Hepatocyte (in vitro differentiated cells): ENCODE data around the gene KRT71. TPM values are rescaled to one million over a fixed set of nuclear protein-coding genes. Genes with fewer than 3 reads are reported as not detected.
A peak's percentile ranks its signal among the peaks of the same experiment; 100 is the strongest.

Source experiments
- DNase-seq: peaks from one replicate; pipeline ENCODE4 v3.0.0-alpha.2; 2016; ENCODE audit warnings: low spot score
- H2AFZ ChIP-seq: fragments of 200-600 bp; sonication (generic); 2 replicates; pipeline ENCODE4 v1.6.0; 2016; ENCODE audit warnings: antibody characterized with exemption, mild to moderate bottlenecking
- H3K27ac ChIP-seq: fragments of 200-600 bp; sonication (generic); 2 replicates; pipeline ENCODE4 v1.5.1; 2016; ENCODE audit warnings: mild to moderate bottlenecking
- H3K27me3 ChIP-seq: fragments of 200-600 bp; sonication (generic); 2 replicates; pipeline ENCODE4 v1.6.1; 2016
- H3K36me3 ChIP-seq: fragments of 200-600 bp; sonication (generic); replicated peaks from 2 replicates; pipeline ENCODE4 v1.5.1; 2016; ENCODE audit warnings: low read depth; ENCODE audit not compliant: insufficient read depth
- H3K4me1 ChIP-seq: fragments of 200-600 bp; sonication (generic); 2 replicates; pipeline ENCODE4 v1.5.1; 2016; ENCODE audit warnings: mild to moderate bottlenecking, moderate library complexity; ENCODE audit not compliant: insufficient read depth
- H3K4me2 ChIP-seq: fragments of 200-600 bp; sonication (generic); 2 replicates; pipeline ENCODE4 v1.6.0; 2016
- H3K4me3 ChIP-seq: fragments of 200-600 bp; sonication (generic); 2 replicates; pipeline ENCODE4 v1.5.1; 2016; ENCODE audit warnings: mild to moderate bottlenecking
- H3K79me2 ChIP-seq: fragments of 200-600 bp; sonication (generic); 2 replicates; pipeline ENCODE4 v1.6.0; 2017; ENCODE audit warnings: mild to moderate bottlenecking
- H3K9me2 ChIP-seq: fragments of 200-600 bp; sonication (generic); replicated peaks from 2 replicates; pipeline ENCODE4 v1.6.0; 2017; ENCODE audit warnings: mild to moderate bottlenecking; ENCODE audit not compliant: insufficient read depth
- H3K9me3 ChIP-seq: fragments of 200-600 bp; sonication (generic); 2 replicates; pipeline ENCODE4 v1.5.1; 2016; ENCODE audit warnings: low read depth, mild to moderate bottlenecking
- H4K20me1 ChIP-seq: fragments of 200-600 bp; sonication (generic); 2 replicates; pipeline ENCODE4 v1.6.0; 2016; ENCODE audit warnings: mild to moderate bottlenecking; ENCODE audit not compliant: insufficient read depth, poor library complexity, severe bottlenecking
- EZH2 ChIP-seq: fragments of 200-600 bp; sonication (generic); IDR thresholded peaks from 2 replicates; pipeline ENCODE4 v1.6.1; 2016; ENCODE audit warnings: antibody characterized with exemption, mild to moderate bottlenecking, borderline replicate concordance
- EZH2phosphoT487 ChIP-seq: fragments of 200-600 bp; sonication (generic); IDR thresholded peaks from one replicate; pipeline ENCODE4 v1.6.1; 2018; ENCODE audit warnings: antibody characterized with exemption, mild to moderate bottlenecking, low read depth, moderate library complexity; ENCODE audit not compliant: unreplicated experiment, severe bottlenecking
- WGBS: methylation state at CpG from one replicate; pipeline ENCODE4 v1.1.6; 2016; ENCODE audit warnings: low lambda C conversion rate; ENCODE audit errors: missing lambda C conversion rate; 5-methylcytosine and 5-hydroxymethylcytosine counted together
- polyA plus RNA-seq: library from polyadenylated mRNA; unstranded; fragments of >200 nt; fragmentation: Nextera tagmentation; extraction: Ambion mirVana; gene quantifications from 2 replicates; pipeline ENCODE4 v1.2.1, GENCODE V29; 2016
- total RNA-seq: library from RNA; depleted of rRNA; stranded (reverse); fragments of >200 nt; gene quantifications from 2 replicates; pipeline ENCODE4 v1.2.3, GENCODE V29; 2014
- TF ChIP-seq, protein P1 (sequence below): fragments of 200-600 bp; sonication (generic); IDR thresholded peaks from 2 replicates; pipeline ENCODE4 v1.5.1; 2016; ENCODE audit warnings: antibody characterized with exemption, mild to moderate bottlenecking; ENCODE audit not compliant: poor library complexity

KRT71 gene
- total and polyA plus RNA-seq, 2 experiments from 2014 or later, result not detected

DNA sequence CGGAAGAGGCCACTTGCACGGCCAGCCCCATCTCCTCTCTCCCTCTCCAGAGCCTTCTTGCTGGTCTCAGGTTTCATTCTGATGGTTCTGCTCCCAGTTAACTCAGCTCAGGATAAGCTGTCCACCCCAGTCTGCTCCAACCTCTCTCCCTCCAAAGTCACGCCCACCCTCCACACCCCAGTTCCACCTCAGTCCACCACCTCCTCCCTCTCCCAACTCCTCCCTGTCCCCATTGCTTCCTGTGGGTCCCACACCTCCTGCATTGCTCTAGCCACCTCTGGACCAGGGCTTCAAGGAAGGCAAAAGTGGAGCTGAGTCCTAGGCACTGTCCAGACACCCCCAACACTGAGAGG, 13.1 kb downstream of the KRT71 start:
- Histone ChIP-seq H3K4me2 (no peak overlapping the region), H2AFZ (no peak overlapping the region), H4K20me1 (no peaks in the 10 kb centered on the region)

DNA sequence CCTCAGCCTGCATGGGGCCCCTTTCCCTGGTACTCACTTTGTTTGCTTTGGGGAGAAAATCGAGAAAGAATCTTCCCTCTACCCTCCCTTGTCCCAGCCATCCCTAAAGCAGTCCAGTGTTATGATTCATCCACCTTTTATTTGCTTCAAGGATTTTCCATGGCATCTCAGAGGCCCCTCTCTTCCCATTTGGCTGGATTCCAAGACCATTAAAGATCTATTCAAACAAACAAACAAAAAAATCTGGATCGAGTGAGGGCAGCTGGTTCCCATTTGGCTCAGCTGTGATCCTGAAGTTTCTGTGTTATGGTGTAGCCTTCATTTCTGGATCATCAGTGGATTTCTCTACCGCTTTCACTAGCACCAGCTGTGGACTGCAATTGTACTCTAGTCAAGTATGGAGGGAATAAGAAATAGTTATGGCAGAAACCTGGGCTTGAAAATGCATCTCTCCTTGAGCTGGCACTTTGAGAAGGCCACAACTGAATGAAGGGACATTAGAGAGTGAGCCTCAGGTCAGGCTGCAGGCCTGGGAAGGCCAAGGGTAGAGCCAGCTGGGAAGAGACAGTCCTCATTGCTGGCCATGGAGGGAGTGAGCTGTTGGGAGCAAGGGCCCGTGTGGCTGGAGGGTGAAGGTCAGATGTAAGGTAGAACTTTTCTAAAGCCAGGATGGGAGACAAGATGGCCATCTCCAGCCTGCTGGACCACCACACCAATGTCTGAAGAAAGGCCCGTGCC, 13.7 kb downstream of the KRT71 start:
- 50% methylated on average over 5 of the region's 5 CpGs for WGBS
- peak; percentile 83 for DNase-seq

More for the DNA sequence above, 13.1 kb downstream of the KRT71 start:
- H3K4me1 ChIP-seq, result peaks cover 20% of the 10 kb centered on the region
- no peak overlapping the region for H3K4me3 ChIP-seq
- H3K9me3 ChIP-seq, result no peaks in the 10 kb centered on the region
- H3K36me3 ChIP-seq, result no peaks in the 10 kb centered on the region
- 71% methylated on average over 3 of the region's 3 CpGs for WGBS
- no peaks in the 10 kb centered on the region for H3K9me2 ChIP-seq
- H3K79me2 ChIP-seq, result no peaks in the 10 kb centered on the region
- DNase-seq, result no peak
- peak overlapping the region; percentile 80 for H3K27ac ChIP-seq
- TF ChIP-seq, protein P1, sequence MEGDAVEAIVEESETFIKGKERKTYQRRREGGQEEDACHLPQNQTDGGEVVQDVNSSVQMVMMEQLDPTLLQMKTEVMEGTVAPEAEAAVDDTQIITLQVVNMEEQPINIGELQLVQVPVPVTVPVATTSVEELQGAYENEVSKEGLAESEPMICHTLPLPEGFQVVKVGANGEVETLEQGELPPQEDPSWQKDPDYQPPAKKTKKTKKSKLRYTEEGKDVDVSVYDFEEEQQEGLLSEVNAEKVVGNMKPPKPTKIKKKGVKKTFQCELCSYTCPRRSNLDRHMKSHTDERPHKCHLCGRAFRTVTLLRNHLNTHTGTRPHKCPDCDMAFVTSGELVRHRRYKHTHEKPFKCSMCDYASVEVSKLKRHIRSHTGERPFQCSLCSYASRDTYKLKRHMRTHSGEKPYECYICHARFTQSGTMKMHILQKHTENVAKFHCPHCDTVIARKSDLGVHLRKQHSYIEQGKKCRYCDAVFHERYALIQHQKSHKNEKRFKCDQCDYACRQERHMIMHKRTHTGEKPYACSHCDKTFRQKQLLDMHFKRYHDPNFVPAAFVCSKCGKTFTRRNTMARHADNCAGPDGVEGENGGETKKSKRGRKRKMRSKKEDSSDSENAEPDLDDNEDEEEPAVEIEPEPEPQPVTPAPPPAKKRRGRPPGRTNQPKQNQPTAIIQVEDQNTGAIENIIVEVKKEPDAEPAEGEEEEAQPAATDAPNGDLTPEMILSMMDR, result no peak
- TF ChIP-seq EZH2, result no peak
- no peak for TF ChIP-seq EZH2phosphoT487
- H3K27me3 ChIP-seq, result no peaks in the 10 kb centered on the region

DNA sequence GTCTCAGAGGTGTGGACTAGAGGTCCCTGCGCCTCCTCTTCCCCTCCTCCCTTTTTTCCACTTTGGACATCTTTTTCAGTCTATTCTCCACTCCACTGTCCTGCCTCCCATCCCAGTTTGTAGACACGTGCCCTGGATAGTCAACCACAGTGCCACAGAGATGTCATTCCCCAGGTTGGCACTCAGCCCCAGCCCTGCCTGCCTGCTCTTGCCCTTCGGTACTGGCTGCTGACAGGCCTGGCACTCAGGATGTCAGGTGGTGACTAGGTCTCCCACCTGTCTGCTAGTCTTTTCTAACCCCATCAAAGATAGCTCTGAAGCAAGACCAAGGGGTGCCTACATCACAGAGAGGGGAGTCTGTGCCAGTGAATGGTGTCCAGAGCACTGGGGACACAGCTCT, 15.8 kb downstream of the KRT71 start:
- H4K20me1 ChIP-seq, result no peaks in the 10 kb centered on the region
- H3K27me3 ChIP-seq, result no peaks in the 10 kb centered on the region
- no peak overlapping the region for H3K27ac ChIP-seq
- no peak for DNase-seq
- TF ChIP-seq, protein P1, result no peak
- no peak for TF ChIP-seq EZH2phosphoT487
- TF ChIP-seq EZH2, result no peak
- no peaks in the 10 kb centered on the region for H3K9me3 ChIP-seq
- 100% methylated on average over 3 of the region's 3 CpGs for WGBS
- H3K9me2 ChIP-seq, result no peaks in the 10 kb centered on the region
- peaks cover 20% of the 10 kb centered on the region for H3K4me1 ChIP-seq
- H3K4me3 ChIP-seq, result no peak overlapping the region
- H3K79me2 ChIP-seq, result no peaks in the 10 kb centered on the region
- H2AFZ ChIP-seq, result no peak overlapping the region
- H3K4me2 ChIP-seq, result no peak overlapping the region
- H3K36me3 ChIP-seq, result no peaks in the 10 kb centered on the region

More for the DNA sequence above, 13.7 kb downstream of the KRT71 start:
- H3K9me3 ChIP-seq, result no peaks in the 10 kb centered on the region
- peak overlapping the region; percentile 87 for H3K27ac ChIP-seq
- no peaks in the 10 kb centered on the region for H3K27me3 ChIP-seq
- no peak for TF ChIP-seq EZH2
- TF ChIP-seq, protein P1, result no peak
- no peak for TF ChIP-seq EZH2phosphoT487
- H3K36me3 ChIP-seq, result no peaks in the 10 kb centered on the region
- no peak overlapping the region for H3K4me3 ChIP-seq
- peaks cover 20% of the 10 kb centered on the region for H3K4me1 ChIP-seq
- H3K9me2 ChIP-seq, result no peaks in the 10 kb centered on the region
- no peaks in the 10 kb centered on the region for H4K20me1 ChIP-seq
- no peaks in the 10 kb centered on the region for H3K79me2 ChIP-seq
- H3K4me2 ChIP-seq, result peak overlapping the region; percentile 40
- H2AFZ ChIP-seq, result no peak overlapping the region
